Esophagus squamous epithelium (tissue), 4 donors: ENCODE results near the gene SARS2.

ENCODE experiments used
- CTCF ChIP-seq, 6 experiments: fragments of 450-650 bp in 4 of 6; fragments of 200-600 bp in 2 of 6; sonication (generic) in 2 of 6; IDR thresholded peaks; one replicate each; pipeline ENCODE4 v1.5.1; 2016 to 2019; ENCODE audit warnings: antibody characterized with exemption in 6 of 6, mild to moderate bottlenecking in 4 of 6, moderate library complexity in 4 of 6
- POLR2A ChIP-seq, 4 donors: fragments of 450-650 bp; IDR thresholded peaks; one replicate each; pipeline ENCODE4 v1.6.1; 2017; ENCODE audit warnings: antibody characterized with exemption in 4 of 4, mild to moderate bottlenecking in 4 of 4, moderate library complexity in 3 of 4

DNA sequence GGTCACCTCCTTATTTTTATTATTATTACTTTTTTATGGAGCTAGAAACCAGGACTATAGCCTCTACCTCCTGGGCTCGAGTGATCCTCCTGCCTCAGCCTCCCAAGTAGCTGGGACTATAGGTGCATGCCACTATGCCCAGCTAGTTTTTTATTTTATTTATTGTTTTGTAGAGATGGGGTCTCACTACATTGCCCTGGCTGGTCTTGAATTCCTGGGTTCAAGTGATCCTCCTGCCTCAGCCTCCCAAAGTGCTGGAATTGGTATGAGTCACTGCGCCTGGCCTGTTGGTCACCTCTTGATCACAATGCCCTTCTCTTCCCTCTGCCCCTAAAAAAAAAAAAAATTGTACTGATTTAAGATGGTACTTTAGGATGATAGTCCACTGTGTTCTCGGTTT lies 20.6 kb upstream of the SARS2 start:
- no peak for TF ChIP-seq CTCF (IDR thresholded peaks at IDR 0.05)
- no peak for TF ChIP-seq POLR2A (IDR thresholded peaks at IDR 0.05)
